Astrocyte (in vitro differentiated cells and primary cell): ENCODE measurements around the gene KDM1B.

ENCODE experiments used
- EZH2 ChIP-seq: IDR thresholded peaks from 2 replicates; pipeline ENCODE4 v1.6.1; 2012; ENCODE audit warnings: mild to moderate bottlenecking, low read length, inconsistent platforms; ENCODE audit not compliant: insufficient read depth
- TF ChIP-seq, protein P1 (sequence below): IDR thresholded peaks from 2 replicates; pipeline ENCODE4 v1.5.1; 2011; ENCODE audit warnings: low read depth, mild to moderate bottlenecking, inconsistent platforms, low read length, moderate library complexity; ENCODE audit not compliant: insufficient read depth

DNA sequence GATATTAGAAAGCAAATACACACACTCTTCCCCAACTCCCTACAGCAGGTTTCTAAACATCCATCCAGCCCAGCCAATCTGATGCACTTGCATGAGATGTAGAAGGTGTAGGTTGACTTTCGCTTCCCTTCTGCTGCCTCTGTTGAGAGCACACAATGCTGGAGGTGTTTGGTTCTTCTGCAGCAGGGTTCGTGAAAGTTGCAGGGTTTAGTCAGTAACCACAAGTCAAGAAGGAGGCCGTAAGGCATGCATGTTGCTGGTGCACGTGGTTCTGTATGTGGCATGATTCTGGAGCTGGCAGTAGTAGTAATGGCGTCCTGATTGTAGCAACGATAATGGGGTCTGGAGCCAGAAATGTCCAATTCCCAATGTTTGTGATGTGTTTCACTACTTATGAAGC is 56.1 kb downstream of the KDM1B start:
- TF ChIP-seq EZH2: no peak
- TF ChIP-seq, protein P1, sequence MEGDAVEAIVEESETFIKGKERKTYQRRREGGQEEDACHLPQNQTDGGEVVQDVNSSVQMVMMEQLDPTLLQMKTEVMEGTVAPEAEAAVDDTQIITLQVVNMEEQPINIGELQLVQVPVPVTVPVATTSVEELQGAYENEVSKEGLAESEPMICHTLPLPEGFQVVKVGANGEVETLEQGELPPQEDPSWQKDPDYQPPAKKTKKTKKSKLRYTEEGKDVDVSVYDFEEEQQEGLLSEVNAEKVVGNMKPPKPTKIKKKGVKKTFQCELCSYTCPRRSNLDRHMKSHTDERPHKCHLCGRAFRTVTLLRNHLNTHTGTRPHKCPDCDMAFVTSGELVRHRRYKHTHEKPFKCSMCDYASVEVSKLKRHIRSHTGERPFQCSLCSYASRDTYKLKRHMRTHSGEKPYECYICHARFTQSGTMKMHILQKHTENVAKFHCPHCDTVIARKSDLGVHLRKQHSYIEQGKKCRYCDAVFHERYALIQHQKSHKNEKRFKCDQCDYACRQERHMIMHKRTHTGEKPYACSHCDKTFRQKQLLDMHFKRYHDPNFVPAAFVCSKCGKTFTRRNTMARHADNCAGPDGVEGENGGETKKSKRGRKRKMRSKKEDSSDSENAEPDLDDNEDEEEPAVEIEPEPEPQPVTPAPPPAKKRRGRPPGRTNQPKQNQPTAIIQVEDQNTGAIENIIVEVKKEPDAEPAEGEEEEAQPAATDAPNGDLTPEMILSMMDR: no peak
